T-helper 1 cell treated with Interleukin-12 subunit alpha and Interleukin-12 subunit beta and Interleukin-4 antibody, amounts not matched to agents 30 μg/mL and 1 μg/mL, for 36 hours (primary cell): ENCODE results near the gene RRP36.
"Not testable (repeated sequence)": the region's sequence is repeated elsewhere in the genome, so short reads cannot be mapped to it uniquely, and the experiment has no call there.

ENCODE experiments used
- H3K27ac Mint-ChIP-seq: one replicate; pipeline ENCODE4 v1.8.0; 2021; ENCODE audit warnings: mild to moderate bottlenecking, mixed read lengths
- H3K27me3 Mint-ChIP-seq: one replicate; pipeline ENCODE4 v1.8.0; 2021; ENCODE audit warnings: low read depth, mixed read lengths
- H3K36me3 Mint-ChIP-seq: one replicate; pipeline ENCODE4 v1.8.0; 2021; ENCODE audit warnings: low read depth, mixed read lengths
- H3K4me1 Mint-ChIP-seq: one replicate; pipeline ENCODE4 v1.8.0; 2021; ENCODE audit warnings: low read depth, mixed read lengths
- H3K4me3 Mint-ChIP-seq: one replicate; pipeline ENCODE4 v1.8.0; 2021; ENCODE audit warnings: mild to moderate bottlenecking, moderate library complexity, mixed read lengths
- H3K9me3 Mint-ChIP-seq: one replicate; pipeline ENCODE4 v1.8.0; 2021; ENCODE audit warnings: mixed read lengths

Gene RRP36

DNA sequence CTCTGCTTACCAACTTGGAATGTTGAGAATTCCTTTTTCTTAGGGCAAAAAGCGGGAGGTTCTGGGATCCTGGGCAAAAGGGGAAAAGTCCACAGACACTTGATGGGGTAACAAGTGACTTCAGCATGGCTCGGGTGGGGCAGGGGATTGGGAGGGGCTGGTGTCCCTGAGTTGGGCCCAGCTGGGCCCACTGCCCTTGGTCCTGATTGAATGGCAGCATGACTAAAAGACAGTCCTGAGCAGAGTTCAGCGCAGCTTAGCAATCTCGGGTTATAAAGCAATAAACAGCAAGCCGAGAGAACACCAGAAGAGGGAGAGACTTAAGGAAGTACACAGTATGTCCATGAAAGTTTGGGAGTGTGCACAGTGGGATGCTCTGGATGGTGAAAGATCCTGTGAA is 31.5 kb upstream of the RRP36 start:
- H3K27ac Mint-ChIP-seq = no peak overlapping the region
- H3K4me1 Mint-ChIP-seq = peaks cover 34% of the 10 kb centered on the region
- peaks cover 23% of the 10 kb centered on the region for H3K36me3 Mint-ChIP-seq
- H3K27me3 Mint-ChIP-seq = no peaks in the 10 kb centered on the region
- H3K4me3 Mint-ChIP-seq = no peak overlapping the region
- H3K9me3 Mint-ChIP-seq = no peaks in the 10 kb centered on the region

DNA sequence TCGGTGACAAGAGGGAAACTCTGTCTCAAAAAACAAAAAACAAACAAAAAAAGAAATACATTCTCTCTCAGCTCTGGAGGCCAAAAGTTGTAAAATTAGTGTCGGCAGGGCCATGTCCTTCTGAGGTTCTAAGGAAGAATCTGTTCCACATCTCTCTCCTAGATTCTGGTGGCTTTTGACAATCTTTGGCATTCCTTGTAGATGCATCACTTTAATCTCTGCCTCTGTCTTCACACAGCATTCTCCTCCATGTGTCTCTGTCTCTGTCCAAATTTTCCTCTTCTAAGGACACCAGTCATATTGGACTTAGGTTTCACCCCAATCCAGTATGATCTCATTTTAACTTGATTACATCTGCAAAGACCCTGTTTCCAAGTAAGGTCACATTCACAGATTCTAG is 28.0 kb upstream of the RRP36 start:
- H3K27me3 Mint-ChIP-seq = no peaks in the 10 kb centered on the region
- no peak overlapping the region for H3K27ac Mint-ChIP-seq
- H3K4me1 Mint-ChIP-seq = peaks cover 10% of the 10 kb centered on the region
- peaks cover 19% of the 10 kb centered on the region for H3K36me3 Mint-ChIP-seq
- H3K4me3 Mint-ChIP-seq = no peak overlapping the region
- H3K9me3 Mint-ChIP-seq = no peaks in the 10 kb centered on the region

DNA sequence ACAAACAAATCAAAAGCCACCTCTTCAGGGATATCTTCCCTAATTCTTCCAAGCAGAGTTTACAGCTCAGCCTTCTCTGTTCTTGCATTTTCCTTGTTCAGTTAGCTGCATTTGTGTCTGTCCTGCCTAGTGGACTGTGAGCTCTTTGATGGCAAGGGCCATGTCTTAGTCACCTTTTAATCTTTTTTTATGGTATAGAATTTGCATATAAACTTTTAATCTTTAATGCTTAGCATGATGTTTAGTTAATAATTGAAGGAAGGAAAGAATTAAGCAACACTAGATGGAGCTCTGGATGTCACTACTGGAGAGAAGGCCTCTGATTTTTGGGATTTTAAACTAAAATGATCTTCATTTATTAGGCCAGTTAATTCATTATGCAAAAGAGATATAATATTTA is 24.9 kb upstream of the RRP36 start:
- Mint-ChIP-seq H3K36me3 (peaks cover 12% of the 10 kb centered on the region), H3K27ac (no peak overlapping the region), H3K9me3 (no peaks in the 10 kb centered on the region), H3K4me3 (no peak overlapping the region), H3K27me3 (no peaks in the 10 kb centered on the region), H3K4me1 (peaks cover 3% of the 10 kb centered on the region)

DNA sequence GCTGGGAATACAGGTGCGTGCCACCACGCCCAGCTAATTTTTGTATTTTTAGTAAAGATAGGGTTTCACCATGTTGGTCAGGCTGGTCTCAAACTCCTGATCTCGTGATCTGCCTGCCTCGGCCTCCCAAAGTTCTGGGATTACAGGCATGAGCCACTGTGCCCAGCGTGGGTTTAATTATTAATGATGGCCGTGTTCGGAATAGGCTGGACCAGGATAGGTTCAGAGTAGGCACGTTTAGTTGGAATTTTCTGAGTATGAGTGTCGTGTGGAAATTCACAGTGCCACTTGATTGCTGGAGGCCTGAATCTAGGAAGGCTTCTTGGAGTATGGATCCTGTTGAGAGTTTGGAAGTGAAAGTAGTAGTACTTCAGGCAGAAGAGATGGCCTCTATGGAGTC is 23.2 kb upstream of the RRP36 start:
- H3K4me3 Mint-ChIP-seq, H3K27ac Mint-ChIP-seq: not testable (repeated sequence)

DNA sequence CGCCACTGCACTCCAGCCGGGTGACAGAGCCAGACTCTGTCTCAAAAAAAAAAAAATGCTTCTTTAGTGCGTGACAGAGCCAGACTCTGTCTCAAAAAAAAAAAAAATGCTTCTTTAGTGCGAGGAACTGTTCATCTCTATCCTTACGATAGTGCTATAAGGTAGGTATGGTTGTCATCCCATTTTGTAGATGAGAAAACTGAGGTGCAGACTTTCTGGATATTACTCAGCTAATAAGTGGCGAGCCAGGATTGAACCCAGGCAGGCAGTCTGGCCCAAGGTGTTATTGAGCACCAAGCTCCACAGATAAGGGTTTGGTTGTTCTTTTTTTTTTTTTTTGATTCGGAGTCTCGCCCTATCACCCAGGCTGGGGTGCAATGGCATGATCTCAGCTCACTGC is 19.6 kb upstream of the RRP36 start:
- peaks cover 7% of the 10 kb centered on the region for H3K36me3 Mint-ChIP-seq

More for the DNA sequence above, 23.2 kb upstream of the RRP36 start:
- H3K36me3 Mint-ChIP-seq, H3K9me3 Mint-ChIP-seq, H3K27me3 Mint-ChIP-seq, H3K4me1 Mint-ChIP-seq: not testable (repeated sequence)

DNA sequence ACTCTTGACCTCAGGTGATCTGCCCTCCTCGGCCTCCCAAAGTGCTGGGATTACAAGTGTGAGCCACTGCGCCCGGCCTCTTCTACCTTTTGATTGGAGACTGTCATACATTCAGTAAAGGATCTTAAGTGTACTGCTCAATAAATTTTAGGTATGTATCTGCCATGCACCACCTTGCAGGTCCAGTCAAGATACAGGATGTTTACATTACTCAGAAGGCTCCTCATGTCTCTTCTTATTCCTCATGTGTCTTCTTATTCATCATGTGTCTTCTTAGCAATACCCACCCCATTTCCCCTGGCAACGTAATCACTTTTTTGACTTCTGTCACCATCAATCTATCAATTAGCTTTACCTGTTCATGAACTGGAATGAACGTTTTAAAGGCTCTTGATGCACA is 15.6 kb upstream of the RRP36 start:
- Mint-ChIP-seq H3K4me1 (peaks cover 2% of the 10 kb centered on the region), H3K27me3 (no peaks in the 10 kb centered on the region), H3K36me3 (peaks cover 20% of the 10 kb centered on the region), H3K9me3 (no peaks in the 10 kb centered on the region), H3K4me3 (no peak overlapping the region), H3K27ac (no peak overlapping the region)

More for the DNA sequence above, 19.6 kb upstream of the RRP36 start:
- H3K4me1 Mint-ChIP-seq = peaks cover 2% of the 10 kb centered on the region
- no peak overlapping the region for H3K27ac Mint-ChIP-seq
- no peaks in the 10 kb centered on the region for H3K27me3 Mint-ChIP-seq
- no peaks in the 10 kb centered on the region for H3K9me3 Mint-ChIP-seq
- H3K4me3 Mint-ChIP-seq = no peak overlapping the region

DNA sequence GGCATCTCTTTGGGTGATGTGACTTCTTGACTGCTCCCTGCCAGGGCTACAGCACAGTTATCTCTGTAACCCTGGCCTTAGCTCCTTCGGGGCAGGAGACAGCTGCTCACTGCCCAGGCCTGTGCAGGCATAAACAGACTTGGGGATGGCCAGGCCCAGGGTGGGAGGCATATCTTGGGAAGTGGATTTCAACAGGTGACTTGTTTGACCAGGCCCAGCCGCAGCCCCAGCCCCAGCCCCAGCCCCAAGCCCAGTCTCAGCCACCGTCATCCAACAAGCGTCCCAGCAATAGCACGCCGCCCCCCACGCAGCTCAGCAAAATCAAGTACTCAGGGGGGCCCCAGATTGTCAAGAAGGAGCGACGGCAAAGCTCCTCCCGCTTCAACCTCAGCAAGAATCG is 15.2 kb upstream of the RRP36 start:
- Mint-ChIP-seq H3K27ac (no peak overlapping the region), H3K9me3 (no peaks in the 10 kb centered on the region), H3K4me3 (no peak overlapping the region), H3K4me1 (peaks cover 2% of the 10 kb centered on the region), H3K36me3 (peaks cover 20% of the 10 kb centered on the region), H3K27me3 (no peaks in the 10 kb centered on the region)

DNA sequence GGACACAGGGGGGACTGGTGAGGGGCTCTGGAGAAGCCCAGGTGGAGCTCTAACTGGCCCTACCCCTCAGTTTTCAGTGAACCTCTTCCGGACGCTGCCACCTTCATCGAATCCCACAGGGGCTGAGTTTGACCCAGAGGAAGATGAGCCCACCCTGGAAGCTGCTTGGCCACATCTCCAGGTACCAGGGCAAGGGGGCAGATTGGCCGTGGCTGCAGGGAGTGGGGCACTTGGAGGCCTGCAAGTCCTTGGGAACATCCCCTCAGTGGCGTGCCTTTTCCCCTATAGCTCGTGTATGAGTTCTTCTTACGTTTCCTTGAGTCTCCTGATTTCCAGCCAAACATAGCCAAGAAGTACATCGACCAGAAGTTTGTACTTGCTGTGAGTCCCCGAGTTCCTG is 14.3 kb upstream of the RRP36 start:
- H3K27ac Mint-ChIP-seq = no peak overlapping the region

DNA sequence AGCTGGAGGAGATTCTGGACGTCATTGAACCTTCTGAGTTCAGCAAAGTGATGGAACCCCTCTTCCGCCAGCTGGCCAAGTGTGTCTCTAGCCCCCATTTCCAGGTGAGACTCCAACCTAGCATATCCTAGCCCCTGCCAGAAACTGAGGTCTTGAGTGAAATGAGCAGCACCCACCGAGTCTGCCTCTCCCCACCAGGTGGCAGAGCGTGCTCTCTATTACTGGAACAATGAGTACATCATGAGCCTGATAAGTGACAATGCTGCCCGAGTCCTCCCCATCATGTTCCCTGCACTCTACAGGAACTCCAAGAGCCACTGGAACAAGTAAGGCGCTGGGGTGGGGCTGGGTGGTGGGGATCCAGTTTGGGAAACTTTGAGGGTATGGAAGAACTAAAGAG is 12.3 kb upstream of the RRP36 start:
- H3K36me3 Mint-ChIP-seq = peaks cover 28% of the 10 kb centered on the region
- no peak overlapping the region for H3K4me3 Mint-ChIP-seq
- no peak overlapping the region for H3K27ac Mint-ChIP-seq
- H3K9me3 Mint-ChIP-seq = no peaks in the 10 kb centered on the region
- H3K27me3 Mint-ChIP-seq = no peaks in the 10 kb centered on the region
- H3K4me1 Mint-ChIP-seq = peaks cover 22% of the 10 kb centered on the region

More for the DNA sequence above, 14.3 kb upstream of the RRP36 start:
- Mint-ChIP-seq H3K27me3 (no peaks in the 10 kb centered on the region), H3K4me3 (no peak overlapping the region), H3K9me3 (no peaks in the 10 kb centered on the region), H3K36me3 (peaks cover 25% of the 10 kb centered on the region), H3K4me1 (peaks cover 7% of the 10 kb centered on the region)

DNA sequence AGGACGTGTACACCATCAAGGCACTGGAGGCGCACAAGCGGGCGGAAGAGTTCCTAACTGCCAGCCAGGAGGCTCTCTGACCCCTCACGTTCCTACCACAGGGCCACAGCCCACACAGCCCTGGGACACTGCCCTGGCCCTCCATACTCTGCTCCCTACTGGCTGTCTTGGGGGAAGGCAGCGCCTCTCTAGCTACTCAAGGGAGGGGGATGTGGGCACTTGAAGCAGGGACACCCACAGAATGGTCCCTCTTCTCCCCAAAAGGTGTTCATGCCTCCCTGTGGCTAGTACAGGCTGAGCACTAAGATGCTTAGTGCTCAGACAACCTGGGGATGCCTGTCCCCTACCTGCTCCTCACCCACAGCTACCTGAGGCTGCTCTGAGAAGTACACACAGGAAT is 10.2 kb upstream of the RRP36 start:
- H3K27me3 Mint-ChIP-seq = no peaks in the 10 kb centered on the region
- no peaks in the 10 kb centered on the region for H3K9me3 Mint-ChIP-seq
- H3K4me3 Mint-ChIP-seq = no peak overlapping the region
- H3K4me1 Mint-ChIP-seq = peaks cover 35% of the 10 kb centered on the region
- no peak overlapping the region for H3K27ac Mint-ChIP-seq
- peaks cover 30% of the 10 kb centered on the region for H3K36me3 Mint-ChIP-seq

DNA sequence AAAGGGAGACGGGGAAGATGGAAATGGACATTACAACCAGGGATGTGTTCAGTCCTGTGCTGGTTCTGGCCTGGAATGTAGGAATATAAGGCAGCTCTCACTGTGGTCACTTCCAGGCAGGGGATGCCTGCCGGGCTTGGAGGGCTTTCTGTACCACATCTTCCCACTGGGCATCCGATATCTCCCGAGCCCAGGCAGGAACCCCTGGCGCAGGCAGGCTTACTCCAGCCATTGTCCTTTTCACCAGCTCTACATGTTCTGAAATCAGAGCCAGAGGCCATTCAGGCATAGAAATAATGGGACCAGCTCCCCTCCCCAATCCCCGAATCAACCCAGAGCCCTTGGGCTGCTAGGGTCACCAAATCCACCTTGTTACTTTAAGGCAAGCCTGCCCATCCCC is 9.1 kb upstream of the RRP36 start:
- peak overlapping the region; percentile 97 for H3K4me3 Mint-ChIP-seq
- H3K9me3 Mint-ChIP-seq = no peaks in the 10 kb centered on the region
- peaks cover 36% of the 10 kb centered on the region for H3K4me1 Mint-ChIP-seq
- H3K27me3 Mint-ChIP-seq = no peaks in the 10 kb centered on the region
- H3K27ac Mint-ChIP-seq = no peak overlapping the region
- H3K36me3 Mint-ChIP-seq = peaks cover 29% of the 10 kb centered on the region

DNA sequence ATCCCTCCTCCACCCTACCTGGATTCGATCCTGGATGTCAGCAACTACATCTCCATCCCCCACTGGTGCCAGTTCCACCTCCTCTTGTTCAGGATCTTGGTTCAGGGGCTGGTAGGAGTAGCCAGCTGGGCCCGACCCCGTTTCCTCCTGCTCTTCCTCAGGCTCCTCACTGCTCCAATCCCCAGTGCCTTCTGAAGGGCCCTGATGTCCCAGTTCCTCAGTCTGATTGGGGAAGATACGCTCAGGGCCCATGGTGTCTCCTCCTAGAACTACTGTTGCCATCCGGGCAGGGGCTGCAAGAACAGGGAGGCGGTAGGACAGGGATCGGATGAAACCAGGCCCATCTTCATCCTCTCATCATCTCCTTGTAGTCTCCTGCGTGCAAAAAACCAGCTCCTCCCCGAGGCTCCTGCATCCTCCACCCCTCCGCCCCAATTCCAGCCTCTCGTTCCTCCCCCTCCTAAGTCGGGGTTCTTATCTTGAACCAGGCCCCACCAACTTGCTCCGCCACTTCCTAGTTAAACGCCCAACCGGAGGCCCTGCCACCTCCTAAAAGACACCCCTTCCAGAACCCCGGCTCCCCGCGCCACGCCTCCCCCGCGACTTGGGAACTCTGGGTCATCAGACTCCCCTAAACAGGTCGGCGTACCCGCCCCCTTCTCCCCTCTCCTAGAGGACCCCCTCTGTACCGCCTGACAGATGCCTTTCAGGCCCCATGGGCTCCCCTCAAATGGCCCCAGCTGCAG is 8.2 kb upstream of the RRP36 start:
- Mint-ChIP-seq H3K9me3 (no peaks in the 10 kb centered on the region), H3K4me3 (peak overlapping the region; percentile 97), H3K27me3 (no peaks in the 10 kb centered on the region), H3K27ac (peak overlapping the region; percentile 89), H3K36me3 (peaks cover 34% of the 10 kb centered on the region), H3K4me1 (peaks cover 39% of the 10 kb centered on the region)

DNA sequence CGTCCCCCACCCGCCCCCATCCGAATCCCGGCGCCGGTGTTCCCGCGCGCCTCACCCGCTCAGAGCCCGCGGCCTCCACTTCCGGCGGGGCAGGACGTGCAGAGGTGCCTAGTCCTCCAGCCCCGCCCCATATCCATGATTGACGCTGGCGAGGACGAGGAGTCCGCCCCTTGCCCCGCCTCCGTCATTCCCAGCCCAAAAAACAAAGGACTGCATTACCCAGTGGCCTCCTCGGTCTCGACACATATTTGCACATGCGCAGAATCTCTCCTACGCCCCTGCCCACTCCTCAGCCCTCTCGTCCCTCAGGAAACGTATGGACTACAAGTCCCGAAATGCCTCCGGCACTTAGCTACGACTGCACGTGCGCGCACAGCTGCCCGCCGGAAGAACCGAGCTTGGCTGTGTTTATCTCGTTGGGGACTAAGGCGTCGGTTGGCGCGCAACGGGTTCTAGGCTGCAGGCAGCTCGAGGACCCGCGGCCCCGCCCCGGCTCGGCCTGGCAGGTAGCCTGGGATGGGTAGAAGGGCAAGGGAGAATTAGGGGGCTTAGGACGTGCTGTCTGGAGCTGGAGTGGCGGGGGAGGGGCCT is 7.5 kb upstream of the RRP36 start, which contains the start of the genes KLHDC3 and MEA1:
Gene KLHDC3, plus strand, starts transcription at position 407 of the 591 bp plus-strand sequence. CDS start 2,944 bp downstream, outside the sequence.
Gene MEA1, minus strand, starts transcription at position 104 of the 591 bp plus-strand sequence. CDS start 133 bp downstream, outside the sequence.
- no peaks in the 10 kb centered on the region for H3K27me3 Mint-ChIP-seq
- peak within 1 kb of the TSS; percentile 89 for H3K27ac Mint-ChIP-seq
- H3K4me1 Mint-ChIP-seq = peaks cover 39% of the 10 kb centered on the region
- H3K36me3 Mint-ChIP-seq = peaks cover 35% of the 10 kb centered on the region
- H3K9me3 Mint-ChIP-seq = no peaks in the 10 kb centered on the region
- peak within 1 kb of the TSS; percentile 97 for H3K4me3 Mint-ChIP-seq

DNA sequence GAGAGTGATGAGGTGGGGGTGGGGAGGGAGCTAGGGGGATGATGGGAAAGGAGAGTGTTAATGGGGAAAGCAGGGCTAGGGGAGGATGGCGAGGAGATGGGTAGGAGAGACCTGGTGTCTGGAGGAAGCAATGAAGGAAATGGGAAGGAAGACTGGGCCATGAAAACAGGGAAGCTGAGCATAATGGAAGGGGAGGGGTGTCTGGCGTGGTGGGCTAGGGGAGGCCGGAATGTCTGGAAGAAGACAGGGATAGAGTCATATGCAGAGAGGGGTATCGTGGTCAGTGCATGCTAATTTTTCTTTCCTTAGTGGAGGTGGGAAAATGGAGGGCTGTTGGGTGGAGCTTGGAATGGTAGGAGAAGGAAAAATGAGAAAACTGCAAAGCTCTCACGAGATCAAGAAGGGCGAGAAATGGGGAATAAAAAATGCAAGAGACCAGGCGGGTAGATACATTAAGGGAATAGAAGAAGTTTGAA is 7.0 kb upstream of the RRP36 start:
- Mint-ChIP-seq H3K9me3 (no peaks in the 10 kb centered on the region), H3K27ac (peak overlapping the region; percentile 89), H3K4me1 (peaks cover 40% of the 10 kb centered on the region), H3K4me3 (peak overlapping the region; percentile 97), H3K27me3 (no peaks in the 10 kb centered on the region), H3K36me3 (peaks cover 36% of the 10 kb centered on the region)
